ENCODE measurements around the gene VDAC1. TPM values are rescaled to one million over a fixed set of nuclear protein-coding genes. Genes with fewer than 3 reads are reported as not detected.

The VDAC1 gene
- total and polyA plus RNA-seq, 2 donors (not counting 3 experiments of a cell fraction or from before 2014, with no cell fraction given), result 116 to 247 TPM

GRCh38 chr5:133945568-133945967, 59.2 kb downstream of the VDAC1 start:
- Histone ChIP-seq H3K4me3 (replicated peaks in 1 of 3; ENCODE audit: insufficient read depth in 1 of 3, low read depth in 1 of 3, low read length in 3 of 3) (no peak overlapping the region), H2AFZ (ENCODE audit: low read depth, low read length) (no peak overlapping the region), H3K4me2 (ENCODE audit: insufficient read depth, low read length) (no peak overlapping the region), H3K27me3 (ENCODE audit: control insufficient read depth in 2 of 2, insufficient read depth in 2 of 2, low read length in 2 of 2) (no peaks in the 10 kb centered on the region), H3K27ac (ENCODE audit: insufficient read depth, low read depth, low read length) (no peak overlapping the region), H3K4me1 (ENCODE audit: control insufficient read depth, extremely low read depth, insufficient read depth, low read length) (no peaks in the 10 kb centered on the region), H3K36me3 (ENCODE audit: control insufficient read depth in 2 of 2, extremely low read depth in 1 of 2, insufficient read depth in 2 of 2, low read length in 2 of 2) (no peaks in the 10 kb centered on the region), H3K9ac (replicated peaks; ENCODE audit: extremely low read depth, insufficient read depth, low read length) (no peak overlapping the region), H3K79me2 (ENCODE audit: control insufficient read depth, insufficient read depth, low read length) (no peaks in the 10 kb centered on the region), H3K9me3 (replicated peaks; ENCODE audit: control insufficient read depth, insufficient read depth, low read length) (no peaks in the 10 kb centered on the region), H3K9me1 (replicated peaks; ENCODE audit: control insufficient read depth, extremely low read depth, insufficient read depth, low read length) (no peaks in the 10 kb centered on the region), H4K20me1 (replicated peaks; ENCODE audit: control insufficient read depth, extremely low read depth, insufficient read depth, low read length) (no peaks in the 10 kb centered on the region)
- no TSS peak for BruUV-seq (replicated peaks)
- FAIRE-seq, result no peak
- dilution Hi-C loops (cut with MboI; ENCODE audit: extremely low pct_ligation_motif_present, low sequenced_read_pairs) (no loop called here), intact Hi-C loops (cut with micrococcal nuclease) (loop anchor here (2.0 kb wide), 1 partner anchor 77 kb away; no protein-coding TSS in a partner anchor)
- TF ChIP-seq MAX (IDR thresholded peaks at IDR 0.05; ENCODE audit: insufficient read depth, insufficient read length) (no peak), POLR2AphosphoS5 (IDR thresholded peaks at IDR 0.05; ENCODE audit: insufficient read depth, low read depth, low read length) (no peak), CTCF (IDR thresholded peaks at IDR 0.05; ENCODE audit: extremely low read depth in 1 of 2, insufficient read depth in 1 of 2, low read depth in 1 of 2, low read length in 2 of 2) (no peak), EZH2 (IDR thresholded peaks at IDR 0.05; ENCODE audit: borderline replicate concordance, low read depth, low read length, severe bottlenecking) (no peak), POLR2A (IDR thresholded peaks at IDR 0.05; ENCODE audit: low read depth, low read length) (no peak), GATA2 (IDR thresholded peaks at IDR 0.05; ENCODE audit: insufficient read depth, insufficient read length, low read depth, low read length) (no peak), JUN (IDR thresholded peaks at IDR 0.05; ENCODE audit: borderline replicate concordance, insufficient read depth, insufficient read length, low read depth) (no peak), FOS (IDR thresholded peaks at IDR 0.05; ENCODE audit: borderline replicate concordance, insufficient read depth, low read length) (no peak), MYC (IDR thresholded peaks at IDR 0.05; ENCODE audit: low read depth, low read length) (no peak)
- no peak for DNase-seq (ENCODE audit: low read depth, low spot score)
- ChIA-PET CTCF (interaction anchor here (0.9 to 2.2 kb wide), 9 partner anchors 7 to 835 kb away, joined by 3 to 31 read pairs (median 6); no protein-coding TSS in a partner anchor), POLR2A (no interaction called here)

All from endothelial cell of umbilical vein (primary cell).